PC-3 (cell line): ENCODE data around the gene SLC38A6.

ENCODE experiments used
- CTCF ChIP-seq: fragments of 300-600 bp; sonication (generic); conservative IDR thresholded peaks from 2 replicates; pipeline ENCODE4 v1.5.1; 2017; ENCODE audit warnings: antibody characterized with exemption, low read depth, mild to moderate bottlenecking, low read length
- EZH2phosphoT487 ChIP-seq: fragments of 300-600 bp; sonication (generic); IDR thresholded peaks from 2 replicates; pipeline ENCODE4 v1.6.1; 2018; ENCODE audit warnings: mild to moderate bottlenecking, antibody characterized with exemption, low read length, borderline replicate concordance

- TF ChIP-seq CTCF (no peak), EZH2phosphoT487 (no peak)
Observed at GRCh38 chr14:60945984-60946383, 35.1 kb upstream of the SLC38A6 start.
